Measurements from ENCODE around the gene ST14. TPM values are rescaled to one million over a fixed set of nuclear protein-coding genes. Genes with fewer than 3 reads are reported as not detected.
A peak's percentile ranks its signal among the peaks of the same experiment; 100 is the strongest.

The ST14 gene
- total RNA-seq, 1 experiment from 2014 or later, result 33.9 TPM

GRCh38 chr11:130198964-130199363, 39.4 kb downstream of the ST14 start:
- Mint-ChIP-seq H3K4me3 (no peak overlapping the region), H3K9me3 (peaks cover 7% of the 10 kb centered on the region), H3K36me3 (peaks cover 15% of the 10 kb centered on the region), H3K4me1 (no peaks in the 10 kb centered on the region), H3K27me3 (ENCODE audit: low read depth) (no peaks in the 10 kb centered on the region), H3K27ac (no peak overlapping the region)
- ChIA-PET CTCF (interaction anchor here (1.4 kb wide), 1 partner anchor 14 kb away, joined by 7 read pairs; no protein-coding TSS in a partner anchor), POLR2A (interaction anchor here (0.6 kb wide), 1 partner anchor 122 kb away, joined by 4 read pairs; no protein-coding TSS in a partner anchor)
- ATAC-seq, result peak; percentile 56
- DNase-seq (ENCODE audit: low spot score), result no peak
- TF ChIP-seq MLX (CRISPR knock-in tag; IDR thresholded peaks at IDR 0.05), result no peak
- TF ChIP-seq, protein P1, sequence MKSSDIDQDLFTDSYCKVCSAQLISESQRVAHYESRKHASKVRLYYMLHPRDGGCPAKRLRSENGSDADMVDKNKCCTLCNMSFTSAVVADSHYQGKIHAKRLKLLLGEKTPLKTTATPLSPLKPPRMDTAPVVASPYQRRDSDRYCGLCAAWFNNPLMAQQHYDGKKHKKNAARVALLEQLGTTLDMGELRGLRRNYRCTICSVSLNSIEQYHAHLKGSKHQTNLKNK (CRISPR knock-in tag; IDR thresholded peaks at IDR 0.05), result no peak
- TF ChIP-seq, protein P2, sequence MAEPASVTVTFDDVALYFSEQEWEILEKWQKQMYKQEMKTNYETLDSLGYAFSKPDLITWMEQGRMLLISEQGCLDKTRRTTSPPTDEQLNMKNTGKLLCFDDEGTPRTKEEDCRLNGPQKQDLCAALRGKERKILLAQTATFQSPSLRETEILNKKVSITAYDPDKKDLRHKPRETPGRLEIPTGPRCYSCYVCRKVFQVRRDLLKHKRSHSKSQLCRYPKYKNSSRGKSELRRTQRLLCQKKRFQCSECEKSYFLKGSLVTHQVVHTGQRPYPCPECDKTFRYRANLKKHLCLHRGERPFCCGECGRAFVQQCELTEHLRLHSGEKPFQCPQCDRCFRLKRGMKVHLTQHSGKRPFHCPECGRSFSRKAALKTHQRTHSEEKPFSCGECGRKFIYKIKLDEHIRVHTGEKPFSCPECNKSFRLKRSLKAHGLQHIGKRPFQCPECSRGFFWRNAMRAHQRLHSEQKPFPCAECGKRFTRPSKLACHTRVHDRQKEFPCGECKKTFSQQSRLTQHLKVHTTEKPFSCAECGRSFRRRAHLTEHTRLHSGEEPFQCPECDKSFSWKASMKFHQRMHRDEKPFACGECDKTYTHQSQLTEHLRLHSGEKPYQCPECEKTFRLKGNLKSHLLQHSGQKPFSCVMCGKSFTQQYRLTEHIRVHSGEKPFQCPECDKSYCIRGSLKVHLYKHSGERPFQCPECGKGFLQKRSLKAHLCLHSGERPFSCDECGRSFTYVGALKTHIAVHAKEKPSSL (CRISPR knock-in tag; conservative IDR thresholded peaks at IDR 0.05), result no peak
- TF ChIP-seq, protein P3, sequence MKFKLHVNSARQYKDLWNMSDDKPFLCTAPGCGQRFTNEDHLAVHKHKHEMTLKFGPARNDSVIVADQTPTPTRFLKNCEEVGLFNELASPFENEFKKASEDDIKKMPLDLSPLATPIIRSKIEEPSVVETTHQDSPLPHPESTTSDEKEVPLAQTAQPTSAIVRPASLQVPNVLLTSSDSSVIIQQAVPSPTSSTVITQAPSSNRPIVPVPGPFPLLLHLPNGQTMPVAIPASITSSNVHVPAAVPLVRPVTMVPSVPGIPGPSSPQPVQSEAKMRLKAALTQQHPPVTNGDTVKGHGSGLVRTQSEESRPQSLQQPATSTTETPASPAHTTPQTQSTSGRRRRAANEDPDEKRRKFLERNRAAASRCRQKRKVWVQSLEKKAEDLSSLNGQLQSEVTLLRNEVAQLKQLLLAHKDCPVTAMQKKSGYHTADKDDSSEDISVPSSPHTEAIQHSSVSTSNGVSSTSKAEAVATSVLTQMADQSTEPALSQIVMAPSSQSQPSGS (CRISPR knock-in tag; IDR thresholded peaks at IDR 0.05; ENCODE audit: borderline replicate concordance, low read depth), result no peak
- no peak for TF ChIP-seq ZNF396 (CRISPR knock-in tag; IDR thresholded peaks at IDR 0.05; ENCODE audit: borderline replicate concordance)
- no peak for TF ChIP-seq FOXJ3 (CRISPR knock-in tag; IDR thresholded peaks at IDR 0.05; ENCODE audit: borderline replicate concordance)
- TF ChIP-seq, protein P4, sequence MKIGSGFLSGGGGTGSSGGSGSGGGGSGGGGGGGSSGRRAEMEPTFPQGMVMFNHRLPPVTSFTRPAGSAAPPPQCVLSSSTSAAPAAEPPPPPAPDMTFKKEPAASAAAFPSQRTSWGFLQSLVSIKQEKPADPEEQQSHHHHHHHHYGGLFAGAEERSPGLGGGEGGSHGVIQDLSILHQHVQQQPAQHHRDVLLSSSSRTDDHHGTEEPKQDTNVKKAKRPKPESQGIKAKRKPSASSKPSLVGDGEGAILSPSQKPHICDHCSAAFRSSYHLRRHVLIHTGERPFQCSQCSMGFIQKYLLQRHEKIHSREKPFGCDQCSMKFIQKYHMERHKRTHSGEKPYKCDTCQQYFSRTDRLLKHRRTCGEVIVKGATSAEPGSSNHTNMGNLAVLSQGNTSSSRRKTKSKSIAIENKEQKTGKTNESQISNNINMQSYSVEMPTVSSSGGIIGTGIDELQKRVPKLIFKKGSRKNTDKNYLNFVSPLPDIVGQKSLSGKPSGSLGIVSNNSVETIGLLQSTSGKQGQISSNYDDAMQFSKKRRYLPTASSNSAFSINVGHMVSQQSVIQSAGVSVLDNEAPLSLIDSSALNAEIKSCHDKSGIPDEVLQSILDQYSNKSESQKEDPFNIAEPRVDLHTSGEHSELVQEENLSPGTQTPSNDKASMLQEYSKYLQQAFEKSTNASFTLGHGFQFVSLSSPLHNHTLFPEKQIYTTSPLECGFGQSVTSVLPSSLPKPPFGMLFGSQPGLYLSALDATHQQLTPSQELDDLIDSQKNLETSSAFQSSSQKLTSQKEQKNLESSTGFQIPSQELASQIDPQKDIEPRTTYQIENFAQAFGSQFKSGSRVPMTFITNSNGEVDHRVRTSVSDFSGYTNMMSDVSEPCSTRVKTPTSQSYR (CRISPR knock-in tag; IDR thresholded peaks at IDR 0.05), result no peak
- TF ChIP-seq ZNF219 (CRISPR knock-in tag; IDR thresholded peaks at IDR 0.05; ENCODE audit: borderline replicate concordance), result no peak
- TF ChIP-seq NFYB (CRISPR knock-in tag; conservative IDR thresholded peaks at IDR 0.05; ENCODE audit: low read depth), result no peak

DNA sequence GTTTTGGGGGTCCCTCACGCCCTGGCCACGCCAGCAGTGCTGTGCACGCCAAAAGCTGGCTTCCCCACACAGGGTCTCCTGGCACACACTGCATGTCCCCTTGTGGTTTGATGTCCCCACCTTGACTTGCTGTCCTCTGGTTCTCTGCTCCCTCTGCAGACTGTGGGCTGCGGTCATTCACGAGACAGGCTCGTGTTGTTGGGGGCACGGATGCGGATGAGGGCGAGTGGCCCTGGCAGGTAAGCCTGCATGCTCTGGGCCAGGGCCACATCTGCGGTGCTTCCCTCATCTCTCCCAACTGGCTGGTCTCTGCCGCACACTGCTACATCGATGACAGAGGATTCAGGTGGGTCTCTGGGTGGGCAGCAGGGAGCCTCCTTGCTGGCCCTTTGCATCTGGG, 40.2 kb downstream of the ST14 start:
- H3K36me3 Mint-ChIP-seq, result peaks cover 15% of the 10 kb centered on the region
- H3K27ac Mint-ChIP-seq, result no peak overlapping the region
- H3K27me3 Mint-ChIP-seq (ENCODE audit: low read depth), result no peaks in the 10 kb centered on the region
- ChIA-PET CTCF (interaction anchor here (1.4 kb wide), 1 partner anchor 13 kb away, joined by 7 read pairs; no protein-coding TSS in a partner anchor), POLR2A (no interaction called here)
- H3K4me1 Mint-ChIP-seq, result no peaks in the 10 kb centered on the region
- no peak for DNase-seq (ENCODE audit: low spot score)
- peaks cover 7% of the 10 kb centered on the region for H3K9me3 Mint-ChIP-seq
- TF ChIP-seq TCF7 (CRISPR knock-in tag; IDR thresholded peaks at IDR 0.05; ENCODE audit: low read depth) (no peak), USF1 (CRISPR knock-in tag; IDR thresholded peaks at IDR 0.05) (no peak)
- no peak overlapping the region for H3K4me3 Mint-ChIP-seq
- no peak for ATAC-seq

GRCh38 chr11:130201026-130201425, 41.4 kb downstream of the ST14 start:
- H3K27me3 Mint-ChIP-seq (ENCODE audit: low read depth), result no peaks in the 10 kb centered on the region
- ATAC-seq (no peak), DNase-seq (ENCODE audit: low spot score) (no peak)
- CTCF ChIA-PET, result interaction anchor here (1.3 kb wide), 2 partner anchors 12 to 46 kb away, joined by 3 to 5 read pairs; no protein-coding TSS in a partner anchor
- peaks cover 7% of the 10 kb centered on the region for H3K9me3 Mint-ChIP-seq
- H3K4me3 Mint-ChIP-seq, result no peak overlapping the region
- POLR2A ChIA-PET, result no interaction called here
- H3K36me3 Mint-ChIP-seq, result peaks cover 18% of the 10 kb centered on the region
- H3K27ac Mint-ChIP-seq, result no peak overlapping the region
- H3K4me1 Mint-ChIP-seq, result no peaks in the 10 kb centered on the region
- TF ChIP-seq FOXP1 (CRISPR knock-in tag; IDR thresholded peaks at IDR 0.05; ENCODE audit: borderline replicate concordance), result no peak
- TF ChIP-seq RORB (CRISPR knock-in tag; IDR thresholded peaks at IDR 0.05), result no peak
- TF ChIP-seq PRDM15 (CRISPR knock-in tag; IDR thresholded peaks at IDR 0.05), result no peak
- TF ChIP-seq SOX15 (CRISPR knock-in tag; IDR thresholded peaks at IDR 0.05), result no peak
